Activated CD8-positive, alpha-beta memory T cell treated with anti-CD3 and anti-CD28 coated beads for 36 hours (primary cell): ENCODE data around the gene GLT8D1. TPM values are rescaled to one million over a fixed set of nuclear protein-coding genes. Genes with fewer than 3 reads are reported as not detected.
"Not testable (repeated sequence)": the region's sequence is repeated elsewhere in the genome, so short reads cannot be mapped to it uniquely, and the experiment has no call there.

ENCODE experiments used
- CTCF ChIA-PET: fragments of 350-600 bp; sonication (Branson Sonifier 250); formaldehyde crosslinking; loops from one replicate; lab custom pipeline; 2021; ENCODE audit warnings: antibody characterized with exemption; lab: Charles Lee
- POLR2A ChIA-PET: fragments of 350-600 bp; sonication (Branson Sonifier 250); formaldehyde crosslinking; loops from one replicate; lab custom pipeline; 2021; ENCODE audit warnings: antibody characterized with exemption; lab: Charles Lee
- total RNA-seq, 2 experiments: library from RNA; stranded (reverse); gene quantifications; one replicate each; pipeline ENCODE4 v1.2.3, GENCODE V29; 2021

The GLT8D1 gene
- total RNA-seq, 2 experiments from 2014 or later: 42.9 to 45.0 TPM

GRCh38 chr3:52685709-52686691 is 19.6 kb downstream of the GLT8D1 start, which contains the start of the genes GNL3 and PBRM1:
Gene GNL3 (plus strand): TSS chr3:52686032. CDS start chr3:52686093, 61 bp downstream.
Gene PBRM1 (minus strand): TSS chr3:52685913.
- POLR2A ChIA-PET: interaction anchor here (1.2 to 1.8 kb wide), 2 partner anchors 15 to 20 kb away, joined by 3 to 8 read pairs; no protein-coding TSS in a partner anchor
- CTCF ChIA-PET: interaction anchor here (0.5 kb wide), 1 partner anchor 44 kb away, joined by 3 read pairs; no protein-coding TSS in a partner anchor

GRCh38 chr3:52685285-52685708 is 20.3 kb downstream of the GLT8D1 start:
- ChIA-PET POLR2A (interaction anchor here (1.2 to 1.8 kb wide), 2 partner anchors 14 to 21 kb away, joined by 3 to 8 read pairs; no protein-coding TSS in a partner anchor), CTCF (no interaction called here)

DNA sequence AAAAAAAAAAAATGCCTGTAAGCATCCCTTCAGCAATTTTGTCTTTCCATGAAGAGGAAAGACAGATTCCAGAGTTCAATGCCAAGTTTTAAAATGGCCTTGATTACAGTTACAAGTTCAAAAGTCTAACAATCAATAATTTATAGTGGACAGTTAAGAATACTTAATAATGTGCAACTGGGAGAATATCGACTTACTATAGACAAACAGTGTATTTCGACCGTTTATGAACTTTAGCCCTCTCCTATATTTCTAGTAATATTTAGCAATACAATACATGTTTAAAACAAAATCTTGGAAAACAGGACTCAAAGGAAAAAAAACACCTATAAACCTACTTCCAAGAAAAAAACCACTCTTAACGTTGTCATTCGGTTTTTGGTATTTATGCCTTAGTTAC is 21.4 kb downstream of the GLT8D1 start:
- ChIA-PET POLR2A (interaction anchor here (0.6 to 1.8 kb wide), 2 partner anchors 13 to 148 kb away, joined by 3 to 8 read pairs; partner anchors contain the start of gene UQCC5), CTCF (interaction anchor here (0.7 to 3.0 kb wide), 2 partner anchors 13 to 206 kb away, joined by 4 to 12 read pairs; no protein-coding TSS in a partner anchor)

DNA sequence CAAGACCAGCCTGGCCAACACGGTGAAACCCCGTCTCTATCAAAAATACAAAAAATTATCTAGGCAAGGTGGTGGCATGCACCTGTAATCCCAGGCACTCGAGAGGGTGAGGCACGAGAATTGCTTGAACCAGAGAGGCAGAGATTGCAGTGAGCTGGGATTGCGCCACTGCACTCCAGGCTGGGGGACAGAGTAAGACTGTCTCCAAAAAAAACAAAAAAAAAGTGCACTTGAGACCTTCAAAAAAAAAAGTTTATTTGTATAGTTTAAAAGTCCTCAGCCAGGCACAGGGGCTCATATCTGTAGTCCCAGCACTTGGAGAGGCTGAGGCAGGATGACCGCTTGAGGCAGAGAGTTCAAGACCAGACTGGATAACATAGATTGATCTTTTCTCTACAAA is 22.0 kb downstream of the GLT8D1 start:
- ChIA-PET POLR2A (interaction anchor here (0.6 to 0.7 kb wide), 2 partner anchors 9 to 147 kb away, joined by 3 read pairs; partner anchors contain the start of gene UQCC5), CTCF (interaction anchor here (0.7 to 3.0 kb wide), 2 partner anchors 13 to 205 kb away, joined by 4 to 12 read pairs; no protein-coding TSS in a partner anchor)

- ChIA-PET POLR2A (interaction anchor here (0.6 kb wide), 1 partner anchor 11 kb away, joined by 6 read pairs; no protein-coding TSS in a partner anchor), CTCF (interaction anchor here (3.0 kb wide), 1 partner anchor 11 kb away, joined by 12 read pairs; no protein-coding TSS in a partner anchor)
Observed at GRCh38 chr3:52682016-52682415, 23.6 kb downstream of the GLT8D1 start.

GRCh38 chr3:52681596-52681995 is 24.0 kb downstream of the GLT8D1 start:
- ChIA-PET CTCF (interaction anchor here (1.0 to 3.0 kb wide), 2 partner anchors 11 to 24 kb away, joined by 3 to 12 read pairs; partner anchors contain the start of genes GLT8D1 and SPCS1), POLR2A (no interaction called here)

GRCh38 chr3:52679811-52680210 is 25.8 kb downstream of the GLT8D1 start:
- ChIA-PET CTCF (interaction anchor here (0.6 kb wide), 1 partner anchor 359 kb away, joined by 5 read pairs; no protein-coding TSS in a partner anchor), POLR2A (no interaction called here)

DNA sequence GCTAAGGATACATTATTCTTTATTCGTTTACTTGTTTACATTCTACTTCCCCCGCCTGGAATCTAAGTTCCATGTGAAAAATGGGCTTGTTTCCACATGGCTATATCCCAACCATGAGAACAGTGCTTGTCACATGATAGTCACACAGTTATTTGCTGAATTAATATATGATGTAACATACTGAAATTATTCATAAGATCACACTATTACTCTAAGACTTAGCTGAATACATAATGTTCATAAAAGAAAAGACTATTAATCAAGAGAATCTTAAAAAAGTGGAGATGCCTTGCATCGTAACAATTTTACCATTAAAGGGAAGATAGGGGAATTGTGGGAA is 26.4 kb downstream of the GLT8D1 start:
- ChIA-PET CTCF (interaction anchor here (0.6 kb wide), 1 partner anchor 358 kb away, joined by 5 read pairs; no protein-coding TSS in a partner anchor), POLR2A (no interaction called here)

- CTCF ChIA-PET: interaction anchor here (0.6 kb wide), 1 partner anchor 402 kb away, joined by 4 read pairs; no protein-coding TSS in a partner anchor
- POLR2A ChIA-PET: interaction anchor here (0.6 kb wide), 1 partner anchor 753 kb away, joined by 4 read pairs; no protein-coding TSS in a partner anchor
Observed at GRCh38 chr3:52678265-52679198, 27.1 kb downstream of the GLT8D1 start.

DNA sequence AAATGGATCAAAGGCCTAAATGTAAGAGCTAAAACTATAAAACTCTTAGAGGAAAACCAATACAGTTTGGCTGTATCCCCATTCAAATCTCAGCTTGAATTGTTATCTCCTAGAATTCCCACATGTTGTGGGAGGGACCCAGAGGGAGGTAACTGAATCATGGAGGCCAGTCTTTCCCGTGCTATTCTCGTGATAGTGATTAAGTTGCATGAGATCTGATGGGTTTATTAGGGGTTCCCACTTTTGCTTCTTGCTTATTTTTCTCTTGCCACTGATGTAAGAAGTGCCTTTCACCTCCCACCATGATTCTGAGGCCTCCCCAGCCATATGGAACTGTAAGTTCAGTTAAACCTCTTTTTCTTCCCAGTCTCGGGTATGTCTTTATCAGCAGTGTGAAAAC is 29.4 kb downstream of the GLT8D1 start:
- POLR2A ChIA-PET, CTCF ChIA-PET: not testable (repeated sequence)

DNA sequence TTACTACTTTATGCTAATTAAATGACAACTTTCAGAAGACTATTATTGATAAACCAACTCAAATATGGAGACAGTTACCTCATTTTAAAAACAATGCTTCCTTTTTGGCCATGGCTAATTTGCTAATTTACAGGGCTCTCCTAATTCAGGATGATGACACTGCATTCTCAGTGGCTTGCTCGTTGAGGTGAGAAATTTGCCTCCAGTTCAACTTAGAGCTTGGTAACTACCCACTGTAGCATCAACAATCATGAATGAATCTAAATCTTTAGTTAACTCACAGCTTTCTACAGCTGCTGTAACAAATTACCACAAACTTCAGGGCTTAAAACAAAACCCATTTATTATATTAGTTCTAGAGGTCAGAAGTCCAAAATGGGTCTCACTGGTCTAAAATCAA is 33.9 kb downstream of the GLT8D1 start:
- POLR2A ChIA-PET: interaction anchor here (1.3 kb wide), 2 partner anchors 11 to 13 kb away, joined by 6 to 8 read pairs; partner anchors contain the start of genes GNL3 and PBRM1
- CTCF ChIA-PET: interaction anchor here (0.6 to 1.5 kb wide), 2 partner anchors 12 to 62 kb away, joined by 3 to 12 read pairs; no protein-coding TSS in a partner anchor

DNA sequence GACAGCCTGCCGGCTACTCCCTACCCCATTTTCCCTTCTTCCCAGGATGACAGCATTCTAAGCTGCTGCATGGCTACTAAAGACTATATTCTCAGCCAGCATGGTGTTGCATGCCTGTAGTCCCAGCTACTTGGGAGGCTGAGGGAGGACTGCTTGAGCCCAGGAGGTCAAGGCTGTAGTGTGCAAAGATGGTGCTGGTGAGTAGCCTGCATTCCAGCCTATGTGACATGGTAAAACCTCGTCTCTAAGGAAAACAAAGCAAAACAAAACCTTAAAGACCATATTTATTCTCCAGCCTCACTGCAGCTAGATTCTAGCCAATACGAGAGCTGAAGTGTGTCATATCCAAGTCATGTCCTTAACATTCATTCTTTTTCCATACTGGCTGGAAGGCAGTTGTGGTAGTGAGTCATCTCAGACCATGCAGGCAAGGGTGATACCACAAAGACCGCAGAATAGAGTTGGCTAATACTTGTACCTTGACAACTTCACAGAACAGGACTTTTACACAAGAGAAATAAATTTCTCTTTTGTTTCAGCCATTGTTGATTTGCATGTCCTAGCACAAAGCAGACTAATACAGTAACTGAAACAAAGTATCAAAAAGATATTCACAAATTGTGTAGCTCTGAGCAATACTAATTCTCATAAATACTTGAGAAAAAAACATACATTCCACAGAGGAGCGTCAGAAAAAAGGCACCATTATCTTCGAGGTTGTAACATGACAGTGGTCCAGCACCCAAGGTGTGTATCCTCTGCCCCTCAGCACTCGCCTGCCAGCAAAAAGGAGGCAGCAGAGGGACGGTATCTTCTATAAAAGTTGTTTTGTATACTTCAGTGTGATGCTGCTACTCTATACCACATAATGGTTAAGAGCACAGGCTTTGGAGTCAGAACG is 34.7 kb downstream of the GLT8D1 start:
- CTCF ChIA-PET: interaction anchor here (1.5 kb wide), 1 partner anchor 12 kb away, joined by 12 read pairs; no protein-coding TSS in a partner anchor
- POLR2A ChIA-PET: interaction anchor here (1.3 kb wide), 2 partner anchors 11 to 14 kb away, joined by 6 to 8 read pairs; partner anchors contain the start of genes GNL3 and PBRM1

DNA sequence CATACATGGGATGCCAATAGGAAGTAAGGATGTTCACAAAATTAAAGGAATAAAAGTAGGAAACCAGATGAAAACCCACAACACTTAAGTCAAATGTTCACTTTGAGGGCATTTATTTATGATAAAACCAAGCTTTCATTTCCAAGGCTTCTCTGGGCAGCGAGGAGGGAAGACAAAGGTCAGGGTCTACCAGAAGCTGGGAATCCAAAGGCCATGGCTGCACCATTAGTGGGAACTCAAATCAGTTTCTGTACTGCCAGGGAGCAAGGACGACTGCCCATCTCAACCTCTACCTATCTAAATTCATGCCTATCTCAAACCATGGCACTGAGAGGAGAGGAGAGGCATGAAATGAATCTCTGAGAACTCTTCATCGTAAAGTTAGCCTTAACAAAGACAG is 42.5 kb downstream of the GLT8D1 start:
- ChIA-PET CTCF (interaction anchor here (1.1 kb wide), 1 partner anchor 133 kb away, joined by 3 read pairs; no protein-coding TSS in a partner anchor), POLR2A (no interaction called here)

DNA sequence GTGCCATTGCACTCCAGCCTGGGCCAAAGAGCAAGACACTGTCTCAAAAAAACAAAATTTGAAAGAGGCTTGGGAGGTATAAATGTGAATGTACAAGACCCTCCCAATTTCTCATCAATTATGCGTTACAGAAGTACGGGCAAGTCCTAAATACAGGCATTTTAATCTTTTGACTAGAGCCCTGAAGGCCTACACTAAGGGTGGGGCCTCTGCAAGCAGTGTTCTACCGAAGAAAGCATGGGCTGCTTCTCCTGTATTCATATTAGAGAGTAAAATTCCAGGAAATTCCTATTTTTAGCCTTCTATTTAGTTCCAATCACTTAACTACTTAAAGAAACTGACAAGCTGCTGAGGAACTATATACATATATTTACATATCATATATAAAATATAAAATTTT is 45.5 kb downstream of the GLT8D1 start:
- ChIA-PET POLR2A (no interaction called here), CTCF (no interaction called here)

GRCh38 chr3:52655895-52656294 is 49.7 kb downstream of the GLT8D1 start:
- ChIA-PET CTCF (interaction anchor here (1.5 kb wide), 1 partner anchor 51 kb away, joined by 3 read pairs; no protein-coding TSS in a partner anchor), POLR2A (no interaction called here)

DNA sequence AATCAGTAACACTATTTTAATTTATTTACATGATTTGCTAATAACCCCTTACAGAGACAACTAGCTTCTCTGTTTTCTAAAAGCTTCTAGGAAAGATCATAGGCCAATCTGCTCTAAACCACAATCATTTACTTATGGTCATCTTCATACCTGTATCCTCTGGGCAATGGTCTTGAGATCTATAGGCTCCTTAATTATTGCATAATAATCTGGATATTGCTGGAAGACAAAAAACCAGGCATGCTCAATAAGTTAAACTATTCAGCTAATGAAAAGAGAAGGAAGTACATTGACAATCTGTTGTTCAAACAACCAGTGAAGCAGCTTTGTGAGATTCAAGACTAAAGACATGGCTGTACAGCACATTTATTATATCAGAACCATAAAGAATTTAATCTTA is 54.0 kb downstream of the GLT8D1 start:
- POLR2A ChIA-PET: no interaction called here
- CTCF ChIA-PET: interaction anchor here (0.5 to 0.7 kb wide), 2 partner anchors 15 to 271 kb away, joined by 3 read pairs; no protein-coding TSS in a partner anchor

- CTCF ChIA-PET: no interaction called here
- POLR2A ChIA-PET: no interaction called here
Observed at GRCh38 chr3:52650439-52650838, 55.2 kb downstream of the GLT8D1 start.
